CD4-positive, CD25-positive, alpha-beta regulatory T cell (primary cell): ENCODE results near the gene NBEA. TPM values are rescaled to one million over a fixed set of nuclear protein-coding genes. Genes with fewer than 3 reads are reported as not detected.

ENCODE experiments used
- ATAC-seq, 2 donors: fragments of 150-1000 bp; cut with Tn5 transposase; one replicate each; pipeline ENCODE4 v1.10.0; 2021; ENCODE audit warnings: low read depth in 2 of 2, moderate number of reproducible peaks in 2 of 2, moderate library complexity in 1 of 2
- DNase-seq, 3 donors: peaks; one replicate each; pipeline versions ENCODE4 v3.0.0 to v3.0.0-alpha.2; 2012 to 2022; ENCODE audit warnings: mixed read lengths in 1 of 3
- H3K27ac ChIP-seq: one replicate; pipeline ENCODE4 v1.7.0; 2013; ENCODE audit warnings: mild to moderate bottlenecking, low read length; ENCODE audit not compliant: insufficient read depth, poor library complexity, severe bottlenecking
- H3K27me3 ChIP-seq: one replicate; pipeline ENCODE4 v1.7.0; 2013; ENCODE audit warnings: low read length; ENCODE audit not compliant: control insufficient read depth, insufficient read depth
- H3K36me3 ChIP-seq: one replicate; pipeline ENCODE4 v1.7.0; 2013; ENCODE audit warnings: mild to moderate bottlenecking, low read length, moderate library complexity; ENCODE audit not compliant: control insufficient read depth, insufficient read depth
- H3K4me1 ChIP-seq: 2 replicates; pipeline ENCODE4 v1.7.0; 2013; ENCODE audit warnings: mild to moderate bottlenecking, low read length; ENCODE audit not compliant: insufficient read depth, control insufficient read depth, poor library complexity, severe bottlenecking
- H3K4me3 ChIP-seq: one replicate; pipeline ENCODE4 v1.7.0; 2013; ENCODE audit warnings: low read depth, mild to moderate bottlenecking, low read length, moderate library complexity
- H3K9me3 ChIP-seq, 2 experiments: 1 replicate in 1 of 2; 2 replicates in 1 of 2; pipeline ENCODE4 v1.7.0; 2013; ENCODE audit warnings: low read length in 2 of 2, mild to moderate bottlenecking in 1 of 2, moderate library complexity in 1 of 2; ENCODE audit not compliant: control insufficient read depth in 2 of 2
- H3K27ac Mint-ChIP-seq, 3 donors: one replicate each; pipeline ENCODE4 v1.8.0; 2020 to 2022; ENCODE audit warnings: mild to moderate bottlenecking in 3 of 3, mixed read lengths in 3 of 3, moderate library complexity in 2 of 3
- H3K27me3 Mint-ChIP-seq: one replicate; pipeline ENCODE4 v1.8.0; 2022; ENCODE audit warnings: mild to moderate bottlenecking, mixed read lengths
- H3K36me3 Mint-ChIP-seq: one replicate; pipeline ENCODE4 v1.8.0; 2020; ENCODE audit warnings: mixed read lengths
- H3K4me1 Mint-ChIP-seq, 4 donors: one replicate each; pipeline ENCODE4 v1.8.0; 2020 to 2022; ENCODE audit warnings: mixed read lengths in 4 of 4, mild to moderate bottlenecking in 1 of 4
- H3K4me3 Mint-ChIP-seq, 4 donors: one replicate each; pipeline ENCODE4 v1.8.0; 2020 to 2022; ENCODE audit warnings: mild to moderate bottlenecking in 4 of 4, mixed read lengths in 4 of 4, moderate library complexity in 3 of 4
- H3K9me3 Mint-ChIP-seq, 7 donors: one replicate each; pipeline ENCODE4 v1.8.0; 2020 to 2022; ENCODE audit warnings: mixed read lengths in 7 of 7, mild to moderate bottlenecking in 3 of 7, moderate library complexity in 2 of 7
- polyA plus RNA-seq, 4 donors: library from polyadenylated mRNA; unstranded; fragments of 300-500 nt; fragmentation: Illumina TruSeq; gene quantifications; one replicate each; pipeline ENCODE4 v1.2.3, GENCODE V29; 2021
- total RNA-seq: library from RNA; stranded (reverse); gene quantifications from one replicate; pipeline ENCODE4 v1.2.3, GENCODE V29; 2022

The NBEA gene
- total and polyA plus RNA-seq, 5 donors from 2014 or later: 0.02 to 1.1 (median 0.30) TPM

DNA sequence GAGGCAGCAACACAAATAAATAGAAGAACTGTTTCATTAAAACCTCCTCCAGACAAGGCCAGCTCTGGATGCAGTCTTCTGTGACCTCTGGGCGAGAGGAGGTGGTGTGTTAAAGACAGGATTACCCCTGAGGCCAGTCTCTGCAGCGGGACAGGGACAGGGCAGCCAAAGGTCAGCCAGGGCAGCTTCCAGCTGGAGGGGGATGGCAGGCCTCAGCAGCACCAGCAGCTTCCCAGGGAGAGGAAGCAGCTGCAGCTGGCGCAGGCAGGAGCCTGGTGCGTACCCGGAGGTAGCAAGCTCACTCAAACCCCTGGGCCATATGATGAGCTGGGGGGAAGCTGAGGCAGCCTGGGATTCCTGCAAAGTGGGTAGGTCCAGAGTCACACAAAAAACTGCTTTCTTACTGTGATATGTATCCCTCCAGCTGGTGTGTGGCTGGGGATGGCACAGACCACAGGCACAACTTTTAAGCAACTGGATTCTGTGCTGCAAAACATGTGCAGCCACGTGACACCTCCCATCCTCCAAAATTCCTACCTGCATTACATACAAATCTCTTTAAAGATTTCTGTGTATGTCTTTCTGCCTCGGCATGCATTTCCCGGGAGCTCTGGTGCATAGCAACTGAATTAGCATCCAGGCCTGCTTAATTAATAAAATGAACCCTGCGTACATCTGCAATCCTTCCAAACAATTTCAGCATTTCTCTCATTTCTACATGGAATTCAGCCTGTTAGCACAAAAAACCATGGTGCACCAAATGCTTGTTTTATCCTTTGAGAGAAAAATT, 772.7 kb downstream of the NBEA start:
- Mint-ChIP-seq H3K27ac (no peak overlapping the region), H3K36me3 (no peaks in the 10 kb centered on the region), H3K27me3 (no peaks in the 10 kb centered on the region), H3K9me3 (peaks cover 0 to 6% (median 0%) of the 10 kb centered on the region in 7 donors), H3K4me1 (no peaks in the 10 kb centered on the region), H3K4me3 (no peak overlapping the region)
- Histone ChIP-seq H3K9me3 (no peaks in the 10 kb centered on the region), H3K4me3 (no peak overlapping the region), H3K4me1 (no peaks in the 10 kb centered on the region), H3K27me3 (no peaks in the 10 kb centered on the region), H3K36me3 (no peaks in the 10 kb centered on the region), H3K27ac (no peak overlapping the region)
- DNase-seq: no peak
- no peak for ATAC-seq

DNA sequence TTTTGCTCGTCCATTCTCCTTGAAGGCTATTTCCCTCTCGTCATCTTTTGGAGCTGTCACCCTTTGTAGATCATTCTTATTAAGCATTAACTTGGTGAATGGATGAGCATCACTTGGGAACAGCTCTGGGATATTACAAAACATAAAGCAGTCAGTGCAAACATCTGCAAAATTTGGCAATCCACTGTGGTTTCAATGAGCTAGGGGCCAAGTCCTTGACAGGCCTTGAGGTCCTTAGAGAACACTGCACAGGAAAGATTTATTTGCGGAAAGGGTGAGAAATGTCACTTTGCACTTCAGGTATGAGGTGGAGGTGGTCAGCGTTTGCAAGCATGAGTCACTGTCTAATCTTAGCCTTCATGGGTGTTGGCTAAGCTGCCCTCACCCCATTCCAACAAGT, 774.1 kb downstream of the NBEA start:
- H3K4me3 ChIP-seq: no peak overlapping the region
- no peaks in the 10 kb centered on the region for H3K4me1 ChIP-seq
- DNase-seq (no peak), ATAC-seq (no peak)
- no peaks in the 10 kb centered on the region for H3K36me3 Mint-ChIP-seq
- H3K4me3 Mint-ChIP-seq: no peak overlapping the region
- H3K9me3 Mint-ChIP-seq: peaks cover 0 to 6% (median 0%) of the 10 kb centered on the region in 7 donors
- no peaks in the 10 kb centered on the region for H3K27me3 ChIP-seq
- H3K36me3 ChIP-seq: no peaks in the 10 kb centered on the region
- H3K27ac ChIP-seq: no peak overlapping the region
- H3K27ac Mint-ChIP-seq: no peak overlapping the region
- H3K9me3 ChIP-seq: no peaks in the 10 kb centered on the region
- no peaks in the 10 kb centered on the region for H3K4me1 Mint-ChIP-seq
- H3K27me3 Mint-ChIP-seq: no peaks in the 10 kb centered on the region

DNA sequence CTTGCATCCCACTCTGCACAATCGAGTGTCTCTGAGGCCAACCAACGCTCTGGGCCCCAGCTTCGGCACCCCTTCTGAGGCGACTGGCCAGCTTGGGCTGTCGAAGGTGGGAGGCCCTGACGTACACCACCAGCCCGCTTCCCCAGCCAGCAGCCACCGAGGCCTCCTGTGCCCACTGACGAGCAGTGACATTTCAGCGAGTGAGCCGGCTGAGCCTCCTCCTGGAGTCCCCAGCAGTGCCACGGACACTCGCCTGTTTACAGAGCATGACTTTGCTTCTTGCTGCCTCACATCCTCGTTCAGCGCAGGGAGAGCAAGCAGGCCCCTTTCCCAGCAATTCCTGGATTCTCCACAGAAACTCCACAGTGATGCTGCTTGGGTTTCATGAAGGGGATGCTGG, 774.7 kb downstream of the NBEA start:
- no peaks in the 10 kb centered on the region for H3K36me3 ChIP-seq
- H3K27me3 Mint-ChIP-seq: no peaks in the 10 kb centered on the region

DNA sequence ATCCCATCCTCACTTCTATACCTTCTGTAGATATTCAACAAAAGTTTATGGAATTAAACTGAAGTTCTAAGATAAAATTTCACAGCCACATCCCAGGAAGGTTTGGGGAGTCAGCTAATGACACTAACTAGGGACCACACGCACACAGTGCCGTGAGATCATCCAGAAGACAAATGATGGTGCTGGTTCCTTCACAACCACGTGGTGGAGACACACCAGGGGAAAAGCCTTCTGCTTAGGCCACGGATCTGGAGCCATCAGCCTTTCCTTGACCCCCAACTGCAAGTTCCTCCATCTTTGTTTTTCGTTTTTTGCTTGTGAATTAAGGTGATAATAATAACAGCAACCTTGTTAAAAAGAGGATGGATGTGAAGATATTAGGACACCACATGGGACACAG, 776.0 kb downstream of the NBEA start:
- no peaks in the 10 kb centered on the region for H3K27me3 ChIP-seq
- no peak overlapping the region for H3K27ac ChIP-seq
- ATAC-seq (no peak), DNase-seq (no peak)
- Mint-ChIP-seq H3K4me3 (no peak overlapping the region), H3K4me1 (no peaks in the 10 kb centered on the region), H3K27me3 (no peaks in the 10 kb centered on the region), H3K9me3 (peaks cover 0 to 5% (median 0%) of the 10 kb centered on the region in 7 donors), H3K27ac (no peak overlapping the region), H3K36me3 (no peaks in the 10 kb centered on the region)
- no peaks in the 10 kb centered on the region for H3K36me3 ChIP-seq
- H3K4me3 ChIP-seq: no peak overlapping the region
- H3K9me3 ChIP-seq: no peaks in the 10 kb centered on the region
- H3K4me1 ChIP-seq: no peaks in the 10 kb centered on the region

More for the DNA sequence above, 774.7 kb downstream of the NBEA start:
- Histone ChIP-seq H3K27ac (no peak overlapping the region), H3K4me3 (no peak overlapping the region), H3K9me3 (no peaks in the 10 kb centered on the region), H3K27me3 (no peaks in the 10 kb centered on the region), H3K4me1 (no peaks in the 10 kb centered on the region)
- Mint-ChIP-seq H3K4me3 (no peak overlapping the region), H3K27ac (no peak overlapping the region), H3K36me3 (no peaks in the 10 kb centered on the region), H3K4me1 (no peaks in the 10 kb centered on the region), H3K9me3 (peaks cover 0 to 6% (median 0%) of the 10 kb centered on the region in 7 donors)
- ATAC-seq (no peak), DNase-seq (no peak)

DNA sequence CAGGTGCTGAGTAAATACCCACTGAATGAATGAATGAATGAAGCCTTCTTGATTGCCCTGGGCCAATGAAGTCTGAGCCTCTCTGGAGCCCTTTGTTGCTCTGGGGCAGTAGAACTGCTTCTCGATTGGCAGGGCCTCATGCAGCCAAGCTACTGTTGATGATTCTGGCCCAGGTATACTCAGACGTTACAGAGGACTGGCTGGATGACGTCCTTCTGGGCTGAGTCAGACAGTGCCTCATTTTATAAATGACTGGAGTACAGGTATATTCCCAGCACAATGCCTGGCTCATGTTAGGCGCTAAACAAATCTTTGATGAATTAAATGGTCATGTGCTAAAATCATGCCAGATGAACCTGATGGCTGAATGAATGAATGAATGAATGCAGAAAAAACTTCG, 778.2 kb downstream of the NBEA start:
- Mint-ChIP-seq H3K4me1 (no peaks in the 10 kb centered on the region), H3K36me3 (no peaks in the 10 kb centered on the region), H3K9me3 (peaks cover 0 to 1% (median 0%) of the 10 kb centered on the region in 7 donors), H3K27ac (no peak overlapping the region), H3K4me3 (no peak overlapping the region), H3K27me3 (no peaks in the 10 kb centered on the region)
- Histone ChIP-seq H3K27ac (no peak overlapping the region), H3K27me3 (no peaks in the 10 kb centered on the region), H3K4me3 (no peak overlapping the region), H3K36me3 (no peaks in the 10 kb centered on the region), H3K4me1 (no peaks in the 10 kb centered on the region), H3K9me3 (no peaks in the 10 kb centered on the region)
- ATAC-seq (no peak), DNase-seq (no peak)

DNA sequence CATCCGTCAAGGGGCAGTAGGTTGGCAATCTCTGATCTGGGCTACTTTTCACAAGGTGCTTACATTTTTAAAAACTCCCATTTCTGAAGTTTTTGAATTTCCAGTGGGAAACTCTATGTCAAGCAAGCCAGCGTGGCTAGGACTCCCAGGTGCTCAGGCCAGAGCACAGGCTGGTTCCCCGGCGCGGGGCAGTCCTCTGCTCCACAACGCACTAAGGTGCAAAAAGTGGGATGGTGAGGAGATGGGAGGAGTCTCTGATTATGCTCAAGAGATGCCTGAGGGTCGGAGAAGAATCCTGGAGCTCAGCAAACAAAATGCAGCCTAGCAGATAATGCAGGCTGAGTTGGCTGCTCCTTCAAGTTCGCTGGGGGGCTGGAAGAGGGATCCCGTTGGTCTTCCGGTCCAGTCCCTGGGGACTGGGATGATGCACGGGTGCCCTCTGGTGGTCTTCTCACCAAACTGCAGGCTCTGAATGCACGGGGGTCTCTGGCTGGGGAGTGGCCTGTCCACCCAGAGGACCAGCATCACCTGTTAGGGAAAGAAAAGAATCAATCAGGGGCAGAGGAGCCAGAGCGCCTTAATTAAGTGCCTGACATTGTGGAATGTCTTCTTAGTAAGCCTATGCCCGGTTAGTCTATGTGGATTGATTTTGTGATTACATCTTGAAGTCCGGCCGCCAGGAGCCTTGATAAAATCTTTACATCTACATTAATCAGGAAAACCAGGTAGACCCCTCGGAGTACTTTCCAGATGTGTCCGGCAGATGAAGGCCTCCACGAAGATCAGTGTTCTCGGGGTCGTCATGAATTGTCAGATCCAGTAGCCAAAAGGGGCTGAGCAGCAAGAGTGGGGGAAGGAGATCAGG, 778.9 kb downstream of the NBEA start:
- H3K27me3 ChIP-seq: no peaks in the 10 kb centered on the region
- no peaks in the 10 kb centered on the region for H3K36me3 Mint-ChIP-seq
- H3K9me3 Mint-ChIP-seq: peaks cover 0 to 1% (median 0%) of the 10 kb centered on the region in 7 donors
- no peak for ATAC-seq
- peak in 1 of 3 donors; percentile 25 for DNase-seq
- H3K27ac ChIP-seq: no peak overlapping the region
- no peaks in the 10 kb centered on the region for H3K4me1 Mint-ChIP-seq
- no peak overlapping the region for H3K27ac Mint-ChIP-seq
- H3K4me3 Mint-ChIP-seq: no peak overlapping the region
- H3K36me3 ChIP-seq: no peaks in the 10 kb centered on the region
- no peaks in the 10 kb centered on the region for H3K4me1 ChIP-seq
- H3K4me3 ChIP-seq: no peak overlapping the region
- H3K9me3 ChIP-seq: no peaks in the 10 kb centered on the region
- H3K27me3 Mint-ChIP-seq: no peaks in the 10 kb centered on the region
